CD4-positive, alpha-beta T cell treated with Interleukin-15 for 4 hours (primary cell): ENCODE data around the gene PPP2R2B.

Source experiments
- DNase-seq: peaks from one replicate; pipeline ENCODE4 v3.0.0-alpha.2; 2020; ENCODE audit warnings: low spot score

The PPP2R2B gene

GRCh38 chr5:146781157-146781556 lies 97.4 kb downstream of the PPP2R2B start:
- DNase-seq: no peak

GRCh38 chr5:146779211-146779869 lies 99.2 kb downstream of the PPP2R2B start:
- DNase-seq: no peak

DNA sequence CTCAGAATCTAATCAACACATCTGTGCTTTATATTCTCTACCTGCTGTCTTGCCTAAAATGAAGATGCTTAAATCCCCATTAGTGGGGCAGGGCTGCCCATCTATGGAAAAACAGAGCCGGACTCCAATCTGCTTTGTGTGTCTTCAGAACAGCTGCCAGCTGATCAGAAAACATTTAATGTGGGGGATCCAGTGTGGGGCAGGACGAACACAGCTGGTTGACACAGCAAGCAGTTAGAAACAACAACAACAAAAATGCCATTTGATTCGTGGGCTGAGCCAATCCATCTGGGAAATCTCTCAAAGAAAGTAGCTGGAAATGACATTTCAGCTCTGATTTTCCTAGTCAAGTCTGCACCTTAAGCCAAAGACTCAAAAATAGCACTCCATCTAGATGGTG lies 99.8 kb downstream of the PPP2R2B start:
- no peak for DNase-seq

DNA sequence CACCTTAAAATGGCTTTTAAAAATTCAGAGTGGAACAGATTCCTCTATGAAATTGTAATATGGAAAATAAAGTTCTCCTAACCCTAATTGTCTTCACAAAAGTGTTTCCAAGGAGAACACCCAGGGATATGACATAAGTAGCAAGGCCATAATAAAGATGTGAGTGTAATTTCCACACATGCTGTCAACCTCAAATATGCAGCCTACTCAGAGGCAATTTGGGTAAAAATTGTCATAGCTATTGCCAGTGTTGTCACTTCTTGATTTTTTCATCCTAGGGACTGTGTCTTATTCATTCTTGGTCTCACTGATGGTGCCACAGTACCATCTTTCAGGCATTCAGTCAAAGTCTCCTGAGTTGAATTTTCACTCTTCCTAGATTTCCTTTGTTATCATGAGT lies 100.3 kb downstream of the PPP2R2B start:
- no peak for DNase-seq

DNA sequence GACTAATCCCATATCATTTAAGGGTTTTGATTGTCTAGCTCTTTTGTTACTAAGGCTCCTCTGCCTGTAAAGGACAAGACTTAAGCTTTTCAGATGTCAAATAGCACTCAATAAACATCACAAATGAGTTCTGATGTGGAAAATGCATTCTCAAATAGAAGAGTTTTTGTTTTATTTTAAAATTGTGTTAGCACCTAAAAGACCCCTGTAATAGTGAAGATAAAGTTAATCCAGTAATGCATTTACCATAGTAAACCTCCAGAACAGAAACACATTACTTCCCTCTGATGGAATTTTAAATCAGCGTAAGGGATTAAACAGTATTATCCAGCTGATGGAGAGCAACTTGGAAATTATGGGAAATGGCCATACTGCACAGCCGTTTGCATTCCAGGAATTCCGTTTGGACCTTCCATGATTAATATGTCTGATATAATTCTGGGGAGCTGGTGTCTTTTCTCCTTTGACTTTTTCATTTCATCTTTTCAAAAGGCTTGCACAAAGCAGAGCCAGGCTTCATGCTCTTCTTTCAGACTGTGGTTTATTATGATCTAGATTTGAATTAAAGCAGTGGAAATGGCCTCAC lies 105.6 kb downstream of the PPP2R2B start:
- DNase-seq: no peak

GRCh38 chr5:146770980-146771379 lies 107.6 kb downstream of the PPP2R2B start:
- DNase-seq: no peak

GRCh38 chr5:146770546-146770945 lies 108.0 kb downstream of the PPP2R2B start:
- DNase-seq: no peak

GRCh38 chr5:146767534-146767933 lies 111.0 kb downstream of the PPP2R2B start:
- DNase-seq: no peak

GRCh38 chr5:146766013-146766412 lies 112.5 kb downstream of the PPP2R2B start:
- DNase-seq: no peak

GRCh38 chr5:146765089-146765832 lies 113.3 kb downstream of the PPP2R2B start:
- peak; percentile 40 for DNase-seq

GRCh38 chr5:146762830-146763229 lies 115.7 kb downstream of the PPP2R2B start:
- no peak for DNase-seq

DNA sequence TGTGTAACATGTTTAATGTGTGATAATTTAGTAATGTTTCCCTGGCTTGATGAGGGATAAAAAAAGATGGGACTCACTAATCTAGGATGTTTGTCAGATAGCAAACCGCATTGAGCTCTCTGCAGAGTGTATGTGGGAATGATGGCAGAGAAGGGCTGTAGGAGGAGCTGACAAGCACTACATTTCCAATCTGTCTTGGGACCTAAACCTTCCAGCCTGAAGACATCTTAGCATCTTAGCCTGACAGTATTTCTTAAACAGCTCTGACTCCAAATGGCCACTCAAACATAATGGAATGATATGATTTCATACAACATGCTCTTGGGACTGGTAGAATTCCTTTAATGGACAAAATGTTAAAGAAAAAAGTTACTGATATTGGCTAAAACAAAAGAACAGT lies 116.7 kb downstream of the PPP2R2B start:
- DNase-seq: no peak

DNA sequence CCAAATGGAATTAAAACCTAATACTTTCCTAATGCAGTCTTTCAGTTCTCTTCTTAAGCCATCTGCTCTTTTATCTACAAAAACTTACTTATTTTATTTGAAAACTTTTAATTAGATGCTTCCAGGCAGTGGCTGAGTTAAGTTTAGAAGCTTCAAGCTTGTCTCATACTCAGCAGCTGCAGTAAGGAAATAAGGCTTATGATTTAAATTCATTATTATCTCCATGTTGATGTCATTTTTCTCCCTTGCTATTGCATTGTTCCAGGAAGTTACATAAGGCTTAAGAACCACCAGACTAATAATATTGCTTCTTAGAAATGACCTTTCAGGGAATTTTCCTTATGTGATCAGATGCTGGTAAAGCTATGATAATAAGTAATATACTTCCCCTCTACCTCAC lies 119.6 kb downstream of the PPP2R2B start:
- no peak for DNase-seq

- no peak for DNase-seq
Measured at GRCh38 chr5:146758076-146758475, 120.5 kb downstream of the PPP2R2B start.

DNA sequence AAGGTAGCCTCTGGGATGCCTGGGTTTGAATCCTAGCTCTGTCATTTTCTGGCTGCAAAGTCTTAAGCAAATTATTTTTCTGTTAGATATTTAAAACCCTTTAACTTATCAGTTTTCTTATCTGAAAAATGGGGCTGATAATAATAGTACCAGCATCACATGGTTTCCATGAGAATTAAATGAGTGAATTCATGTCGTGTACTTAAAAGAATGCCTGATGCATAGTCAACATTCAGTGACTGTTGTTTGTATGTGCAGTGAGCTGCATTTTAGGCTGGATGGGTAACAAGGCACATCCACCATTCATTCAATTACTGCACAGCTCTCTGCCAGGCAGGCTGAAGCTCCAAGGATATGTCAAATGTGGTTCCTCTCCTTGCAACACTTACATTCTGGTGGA lies 122.0 kb downstream of the PPP2R2B start:
- no peak for DNase-seq

DNA sequence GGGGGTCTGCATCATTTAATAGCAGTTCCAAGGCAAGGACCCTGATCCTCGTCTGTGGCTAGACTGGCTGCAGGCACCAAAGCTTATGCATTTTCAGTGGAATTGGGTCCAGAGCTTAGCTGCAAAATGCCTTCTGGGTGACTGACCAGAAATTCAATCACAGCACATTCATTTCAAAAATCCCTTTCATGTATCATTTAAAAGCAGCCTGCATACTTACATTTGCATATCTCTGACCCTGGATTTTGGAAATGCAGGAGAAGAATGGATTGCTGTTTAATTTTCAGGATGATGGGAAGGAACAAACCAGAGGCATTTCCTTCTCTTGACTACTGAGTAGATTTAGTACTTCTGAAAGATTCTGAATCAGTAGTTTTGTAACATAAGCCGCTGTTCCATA lies 122.8 kb downstream of the PPP2R2B start:
- no peak for DNase-seq

GRCh38 chr5:146754621-146755020 lies 123.9 kb downstream of the PPP2R2B start:
- DNase-seq: no peak

GRCh38 chr5:146753641-146754040 lies 124.9 kb downstream of the PPP2R2B start:
- no peak for DNase-seq

- DNase-seq: peak; percentile 65
Measured at GRCh38 chr5:146751781-146752401, 126.7 kb downstream of the PPP2R2B start.

GRCh38 chr5:146751054-146751453 lies 127.5 kb downstream of the PPP2R2B start:
- no peak for DNase-seq

GRCh38 chr5:146748533-146748932 lies 130.0 kb downstream of the PPP2R2B start:
- DNase-seq: no peak

DNA sequence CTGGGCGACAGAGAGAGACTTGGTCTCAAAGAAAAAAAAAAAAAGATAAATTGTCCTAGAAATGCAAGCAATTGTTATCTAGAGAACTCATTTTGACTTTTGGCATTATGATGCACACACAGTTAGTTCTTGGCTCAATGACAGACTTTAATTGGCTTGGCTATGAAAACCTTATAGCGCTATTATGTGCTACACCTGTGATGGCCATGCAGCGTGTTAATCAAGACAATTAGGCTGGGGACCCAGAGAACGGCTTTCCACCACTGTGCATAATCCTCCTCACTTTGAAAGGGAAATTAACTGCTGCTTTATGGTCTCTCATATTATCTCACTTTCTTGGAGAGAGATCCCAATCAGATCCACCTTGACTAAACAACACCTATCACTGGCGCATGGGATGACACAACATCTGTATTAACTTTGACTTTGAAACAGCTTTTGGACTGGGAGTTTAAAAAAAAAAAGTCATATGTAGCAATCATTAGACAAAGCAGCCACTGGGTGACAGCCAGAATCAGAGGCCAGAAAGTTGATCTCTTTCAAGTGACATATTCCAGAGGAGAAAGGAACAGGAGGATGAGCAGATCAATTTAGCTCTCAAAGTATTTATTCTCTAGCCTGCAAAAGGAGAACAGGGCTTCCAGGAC lies 132.5 kb downstream of the PPP2R2B start:
- no peak for DNase-seq
